Measurements from ENCODE around the gene UGT1A8. TPM values are rescaled to one million over a fixed set of nuclear protein-coding genes. Genes with fewer than 3 reads are reported as not detected.

UGT1A8 gene
- total RNA-seq, 1 experiment from 2014 or later, result not detected

GRCh38 chr2:233756429-233757081 is 139.1 kb downstream of the UGT1A8 start:
- H3K27ac ChIP-seq (ENCODE audit: low read depth, low read length), result no peak overlapping the region
- no peaks in the 10 kb centered on the region for H3K9me2 ChIP-seq (ENCODE audit: insufficient read depth)
- H3K36me3 ChIP-seq (ENCODE audit: control insufficient read depth in 1 of 2, insufficient read depth in 2 of 2, low read length in 2 of 2), result no peaks in the 10 kb centered on the region

More at GRCh38 chr2:233756429-233757081, 139.1 kb downstream of the UGT1A8 start:
- H4K20me1 ChIP-seq (ENCODE audit: insufficient read depth), result no peaks in the 10 kb centered on the region
- intact Hi-C loops (cut with micrococcal nuclease), result no loop called here
- no peaks in the 10 kb centered on the region for H3K27me3 ChIP-seq (ENCODE audit: insufficient read depth, low read length)
- ATAC-seq (no peak), DNase-seq (ENCODE audit: low read depth, low spot score) (no peak)
- H3K9ac ChIP-seq (ENCODE audit: low read length), result no peak overlapping the region
- CTCF ChIA-PET, result no interaction called here
- no peak overlapping the region for H2AFZ ChIP-seq (ENCODE audit: low read depth, low read length, poor library complexity, severe bottlenecking)
- no peaks in the 10 kb centered on the region for H3K9me3 ChIP-seq (ENCODE audit: control insufficient read depth in 1 of 2, insufficient read depth in 1 of 2, low read depth in 1 of 2, low read length in 2 of 2)
- no peak overlapping the region for H3K4me2 ChIP-seq (ENCODE audit: low read length)
- POLR2A ChIA-PET, result no interaction called here
- BruUV-seq (replicated peaks), result no TSS peak
- TF ChIP-seq SP1 (IDR thresholded peaks at IDR 0.05; ENCODE audit: low read depth) (no peak), MAX (IDR thresholded peaks at IDR 0.05) (no peak), CEBPB (IDR thresholded peaks at IDR 0.05; ENCODE audit: low read depth) (no peak), ZNF274 (IDR thresholded peaks at IDR 0.05; ENCODE audit: low read depth, low read length) (no peak), POLR2A (IDR thresholded peaks at IDR 0.05; ENCODE audit: borderline replicate concordance, extremely low read depth, insufficient read depth, insufficient read length) (no peak), EGR1 (IDR thresholded peaks at IDR 0.05; ENCODE audit: low read depth) (no peak), REST (IDR thresholded peaks at IDR 0.05; ENCODE audit: low read depth) (no peak), ZFX (IDR thresholded peaks at IDR 0.05) (no peak), ZBTB33 (IDR thresholded peaks at IDR 0.05; ENCODE audit: extremely low read depth, insufficient replicate concordance, low read length) (no peak), EZH2 (IDR thresholded peaks at IDR 0.05) (no peak), JUND (IDR thresholded peaks at IDR 0.05) (no peak), SIN3A (IDR thresholded peaks at IDR 0.05; ENCODE audit: low read depth) (no peak), ELF1 (IDR thresholded peaks at IDR 0.05; ENCODE audit: borderline replicate concordance, low read depth) (no peak)
- no peaks in the 10 kb centered on the region for H3K4me1 ChIP-seq (ENCODE audit: control insufficient read depth in 1 of 2, insufficient read depth in 2 of 2, low read length in 2 of 2)
- RAD21 ChIA-PET (ENCODE audit: low non-redundant PET in 1 of 2, low total read pairs in 2 of 2, uncharacterized antibody in 2 of 2, unreplicated experiment in 2 of 2), result no interaction called here
- no peaks in the 10 kb centered on the region for H3K79me2 ChIP-seq (ENCODE audit: insufficient read depth, low read length)
- no peak overlapping the region for H3K4me3 ChIP-seq (replicated peaks in 1 of 2; ENCODE audit: low read depth in 1 of 2, low read length in 2 of 2)
